GM21515 (cell line): Measurements from ENCODE around the gene UBQLN2.
"Not testable (repeated sequence)": the region's sequence is repeated elsewhere in the genome, so short reads cannot be mapped to it uniquely, and the experiment has no call there.

Source experiments
- ATAC-seq: cut with Tn5 transposase; IDR thresholded peaks from one replicate; pipeline ENCODE4 v1.9.1; 2021; ENCODE audit not compliant: unreplicated experiment

The UBQLN2 gene

DNA sequence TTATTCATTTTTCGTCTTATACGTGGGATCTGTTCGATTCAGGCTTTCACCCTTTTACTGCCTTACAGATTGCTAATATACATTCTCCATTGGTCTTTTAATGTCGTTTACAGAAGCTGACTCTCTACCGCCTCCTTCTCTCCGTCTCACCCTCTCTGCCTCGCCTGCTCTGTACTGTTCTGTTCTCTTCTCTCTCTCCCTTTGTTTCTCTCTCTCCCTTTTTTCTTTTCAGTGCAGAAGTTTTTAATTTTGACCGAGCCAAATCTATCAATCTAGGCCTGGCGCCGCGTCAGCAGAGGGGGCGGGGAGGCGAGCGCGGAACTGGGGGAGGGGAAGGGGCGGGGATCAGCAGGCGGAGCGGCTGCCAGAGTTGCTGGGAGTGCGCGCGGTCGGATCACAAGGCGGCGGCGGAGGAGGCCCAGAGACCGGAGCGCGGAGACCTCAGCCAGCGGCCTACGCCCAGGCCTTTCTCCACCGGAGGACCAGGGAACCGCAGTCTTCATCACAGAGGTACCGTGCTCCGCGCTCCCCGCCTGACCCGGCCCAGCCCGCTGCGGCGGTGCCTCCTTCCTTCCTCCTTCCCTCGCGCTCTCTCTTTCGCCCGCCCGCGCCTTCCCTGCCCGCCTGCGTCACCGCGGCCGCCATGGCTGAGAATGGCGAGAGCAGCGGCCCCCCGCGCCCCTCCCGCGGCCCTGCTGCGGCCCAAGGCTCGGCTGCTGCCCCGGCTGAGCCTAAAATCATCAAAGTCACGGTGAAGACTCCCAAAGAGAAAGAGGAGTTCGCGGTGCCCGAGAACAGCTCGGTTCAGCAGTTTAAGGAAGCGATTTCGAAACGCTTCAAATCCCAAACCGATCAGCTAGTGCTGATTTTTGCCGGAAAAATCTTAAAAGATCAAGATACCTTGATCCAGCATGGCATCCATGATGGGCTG is at the start of gene UBQLN2:
UBQLN2 (plus strand) TSS at position 397 of the 931 bp plus-strand sequence; CDS start at position 644, 247 bp downstream.
- peak; percentile 68 for ATAC-seq

DNA sequence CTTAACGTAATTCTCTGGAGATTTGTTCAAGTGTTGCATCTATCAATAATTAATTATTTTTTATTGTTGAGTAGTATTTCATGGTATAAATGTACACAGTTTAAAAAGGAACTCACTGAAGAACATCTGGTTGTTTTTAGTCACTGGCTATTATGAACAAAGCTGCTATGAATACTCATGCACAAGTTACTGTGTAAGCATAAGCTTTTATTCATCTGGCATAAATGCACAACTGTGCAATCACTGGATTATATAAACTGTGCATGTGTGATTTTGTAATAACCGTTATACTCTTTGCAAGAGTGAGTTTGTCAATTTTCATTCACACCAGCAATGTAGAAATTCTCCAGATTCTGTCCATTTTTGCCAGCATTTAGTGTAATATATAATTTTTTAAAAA is 43.8 kb upstream of the UBQLN2 start:
- no peak for ATAC-seq

DNA sequence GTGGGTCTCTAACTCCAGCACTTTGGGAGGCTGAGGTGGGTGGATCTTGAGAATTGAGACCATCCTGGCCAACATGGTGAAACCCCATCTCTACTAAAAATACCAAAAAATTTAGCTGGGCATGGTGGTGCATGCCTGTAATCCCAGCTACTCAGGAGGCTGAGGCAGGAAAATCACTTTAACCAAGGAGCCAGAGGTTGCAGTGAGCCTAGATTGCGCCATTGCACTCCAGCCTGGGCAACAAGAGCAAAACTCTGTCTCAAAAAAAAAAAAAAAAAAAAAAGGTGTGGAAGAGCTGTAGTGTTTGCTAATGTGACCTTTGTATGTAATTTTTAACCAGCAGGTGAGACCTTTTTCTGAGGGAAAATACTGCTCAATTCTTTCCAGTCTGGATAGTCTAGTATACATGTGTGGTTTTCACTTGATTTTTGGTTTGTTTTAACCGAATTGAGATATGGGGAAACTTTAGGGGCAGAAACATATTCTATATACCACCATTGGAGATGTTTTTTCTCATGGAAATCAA is 33.9 kb upstream of the UBQLN2 start:
- ATAC-seq = not testable (repeated sequence)

DNA sequence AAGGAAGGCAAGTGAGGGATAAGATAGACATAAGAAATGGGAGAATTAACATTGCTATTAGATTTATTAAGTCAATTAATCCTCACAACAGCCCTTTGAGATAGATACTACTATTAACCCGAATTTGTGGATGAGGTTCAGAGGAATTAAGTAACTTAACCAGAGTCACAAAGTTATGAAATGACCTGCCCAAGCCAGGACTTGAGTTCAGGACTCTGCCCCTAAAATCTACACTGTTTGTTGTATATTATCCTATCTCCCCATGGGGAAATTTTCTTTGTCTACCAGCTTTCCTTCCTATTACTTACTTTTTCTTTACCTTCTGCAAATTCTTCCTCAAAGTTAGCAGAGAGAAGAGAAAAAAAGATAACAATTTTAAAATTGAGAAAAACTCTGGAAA is 33.4 kb upstream of the UBQLN2 start:
- no peak for ATAC-seq

- no peak for ATAC-seq
These were observed 12.8 kb upstream of the UBQLN2 start for GRCh38 chrX:56550667-56551066.

- ATAC-seq = no peak
These were observed 8.6 kb upstream of the UBQLN2 start for GRCh38 chrX:56554870-56555269.

- no peak for ATAC-seq
These were observed 6.0 kb upstream of the UBQLN2 start for GRCh38 chrX:56557376-56557929.

DNA sequence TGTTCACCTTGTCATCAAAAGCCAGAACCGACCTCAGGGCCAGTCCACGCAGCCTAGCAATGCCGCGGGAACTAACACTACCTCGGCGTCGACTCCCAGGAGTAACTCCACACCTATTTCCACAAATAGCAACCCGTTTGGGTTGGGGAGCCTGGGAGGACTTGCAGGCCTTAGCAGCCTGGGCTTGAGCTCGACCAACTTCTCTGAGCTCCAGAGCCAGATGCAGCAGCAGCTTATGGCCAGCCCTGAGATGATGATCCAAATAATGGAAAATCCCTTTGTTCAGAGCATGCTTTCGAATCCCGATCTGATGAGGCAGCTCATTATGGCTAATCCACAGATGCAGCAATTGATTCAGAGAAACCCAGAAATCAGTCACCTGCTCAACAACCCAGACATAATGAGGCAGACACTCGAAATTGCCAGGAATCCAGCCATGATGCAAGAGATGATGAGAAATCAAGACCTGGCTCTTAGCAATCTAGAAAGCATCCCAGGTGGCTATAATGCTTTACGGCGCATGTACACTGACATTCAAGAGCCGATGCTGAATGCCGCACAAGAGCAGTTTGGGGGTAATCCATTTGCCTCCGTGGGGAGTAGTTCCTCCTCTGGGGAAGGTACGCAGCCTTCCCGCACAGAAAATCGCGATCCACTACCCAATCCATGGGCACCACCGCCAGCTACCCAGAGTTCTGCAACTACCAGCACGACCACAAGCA is 898 bp downstream of the UBQLN2 start:
- ATAC-seq = peak; percentile 19

DNA sequence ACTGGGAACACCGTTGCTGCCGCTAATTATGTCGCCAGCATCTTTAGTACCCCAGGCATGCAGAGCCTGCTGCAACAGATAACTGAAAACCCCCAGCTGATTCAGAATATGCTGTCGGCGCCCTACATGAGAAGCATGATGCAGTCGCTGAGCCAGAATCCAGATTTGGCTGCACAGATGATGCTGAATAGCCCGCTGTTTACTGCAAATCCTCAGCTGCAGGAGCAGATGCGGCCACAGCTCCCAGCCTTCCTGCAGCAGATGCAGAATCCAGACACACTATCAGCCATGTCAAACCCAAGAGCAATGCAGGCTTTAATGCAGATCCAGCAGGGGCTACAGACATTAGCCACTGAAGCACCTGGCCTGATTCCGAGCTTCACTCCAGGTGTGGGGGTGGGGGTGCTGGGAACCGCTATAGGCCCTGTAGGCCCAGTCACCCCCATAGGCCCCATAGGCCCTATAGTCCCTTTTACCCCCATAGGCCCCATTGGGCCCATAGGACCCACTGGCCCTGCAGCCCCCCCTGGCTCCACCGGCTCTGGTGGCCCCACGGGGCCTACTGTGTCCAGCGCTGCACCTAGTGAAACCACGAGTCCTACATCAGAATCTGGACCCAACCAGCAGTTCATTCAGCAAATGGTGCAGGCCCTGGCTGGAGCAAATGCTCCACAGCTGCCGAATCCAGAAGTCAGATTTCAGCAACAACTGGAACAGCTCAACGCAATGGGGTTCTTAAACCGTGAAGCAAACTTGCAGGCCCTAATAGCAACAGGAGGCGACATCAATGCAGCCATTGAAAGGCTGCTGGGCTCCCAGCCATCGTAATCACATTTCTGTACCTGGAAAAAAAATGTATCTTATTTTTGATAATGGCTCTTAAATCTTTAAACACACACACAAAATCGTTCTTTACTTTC is 1.8 kb downstream of the UBQLN2 start:
- ATAC-seq = no peak

- ATAC-seq = no peak
These were observed 6.1 kb downstream of the UBQLN2 start for GRCh38 chrX:56569378-56570057.

- ATAC-seq = no peak
These were observed 9.5 kb downstream of the UBQLN2 start for GRCh38 chrX:56572975-56573374.

DNA sequence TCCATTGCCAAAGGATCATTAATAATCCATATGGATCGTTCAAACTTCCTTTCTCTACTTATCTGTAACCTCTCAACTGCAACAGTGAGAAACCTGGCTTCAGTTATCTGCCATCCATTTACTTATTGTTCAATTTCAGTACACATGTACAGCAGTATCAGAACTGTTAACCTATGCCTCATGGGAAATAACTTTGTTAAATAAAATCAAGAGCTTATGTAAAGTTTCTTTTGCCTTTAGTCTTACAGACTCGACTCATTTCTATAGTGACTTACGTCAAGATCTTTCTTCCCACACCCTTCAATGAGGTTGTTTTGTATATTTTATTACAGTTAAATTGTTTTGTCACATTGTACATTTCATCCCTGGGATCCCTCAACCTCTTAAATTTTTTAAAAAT is 11.4 kb downstream of the UBQLN2 start:
- no peak for ATAC-seq

- ATAC-seq = no peak
These were observed 13.3 kb downstream of the UBQLN2 start for GRCh38 chrX:56576721-56577120.

GRCh38 chrX:56588397-56589188 is 25.2 kb downstream of the UBQLN2 start:
- ATAC-seq = no peak

DNA sequence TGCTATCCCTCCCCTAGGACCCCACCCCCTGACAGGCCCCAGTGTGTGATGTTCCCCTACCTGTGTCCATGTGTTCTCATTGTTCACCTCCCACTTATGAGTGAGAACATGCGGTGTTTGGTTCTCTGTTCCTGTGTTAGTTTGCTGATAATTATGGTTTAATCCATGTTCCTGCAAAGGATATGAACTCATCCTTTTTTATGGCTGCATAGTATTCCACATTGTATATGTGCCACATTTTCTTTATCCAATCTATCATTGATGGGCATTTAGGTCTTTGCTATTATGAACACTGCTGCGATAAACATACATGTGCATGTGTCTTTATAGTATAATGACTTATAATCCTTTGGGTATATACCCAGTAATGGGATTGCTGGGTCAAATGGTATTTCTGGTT is 28.4 kb downstream of the UBQLN2 start:
- not testable (repeated sequence) for ATAC-seq

DNA sequence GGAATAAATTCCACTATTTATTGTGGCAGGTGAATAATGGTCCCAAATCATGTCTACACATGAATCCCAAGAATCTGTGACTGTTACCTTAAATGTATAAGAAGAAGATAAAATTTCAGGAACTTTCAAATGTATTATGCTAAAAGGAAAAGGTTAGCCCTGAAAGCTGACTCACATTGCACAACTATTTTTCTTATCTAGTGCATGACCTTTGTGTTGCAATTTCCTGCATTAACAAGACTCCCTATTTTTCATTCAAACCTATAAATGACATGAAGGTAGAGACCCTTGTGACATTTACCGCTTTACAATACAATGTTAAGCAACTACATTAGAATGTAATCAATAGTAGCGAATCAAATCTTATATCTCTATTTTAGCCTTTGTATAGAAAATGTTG is 36.7 kb downstream of the UBQLN2 start:
- no peak for ATAC-seq

- ATAC-seq = no peak
These were observed 37.6 kb downstream of the UBQLN2 start for GRCh38 chrX:56600987-56601386.

DNA sequence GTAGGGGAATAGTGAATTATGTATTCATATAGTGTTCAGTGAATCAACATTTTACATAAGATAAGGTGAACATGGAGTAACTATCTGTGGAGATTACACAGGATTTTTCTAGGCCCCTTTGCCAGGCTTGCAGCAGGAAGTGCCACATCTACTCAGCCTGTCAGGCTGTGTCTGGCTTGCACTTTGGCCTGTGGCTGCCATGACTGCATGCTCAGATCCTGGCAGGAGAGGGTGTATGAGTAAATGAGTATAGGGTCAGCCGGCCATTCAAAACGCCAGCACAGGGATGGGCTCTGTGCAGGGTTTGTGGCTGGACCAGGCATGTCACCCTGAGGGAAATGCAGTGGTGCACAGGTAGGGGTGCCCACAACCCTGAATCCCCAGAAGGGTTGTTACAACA is 51.9 kb downstream of the UBQLN2 start:
- ATAC-seq = no peak
